Neural progenitor cell (in vitro differentiated cells): ENCODE measurements around the gene HOXC5.

ENCODE experiments used
- EZH2 ChIP-seq: fragments of 200-600 bp; sonication (generic); IDR thresholded peaks from 2 replicates; pipeline ENCODE4 v1.6.1; 2017; ENCODE audit warnings: antibody characterized with exemption, mild to moderate bottlenecking, moderate library complexity
- TF ChIP-seq, protein P1 (sequence below): fragments of 200-600 bp; sonication (generic); IDR thresholded peaks from 2 replicates; pipeline ENCODE4 v1.5.1; 2017; ENCODE audit warnings: antibody characterized with exemption, mild to moderate bottlenecking

DNA sequence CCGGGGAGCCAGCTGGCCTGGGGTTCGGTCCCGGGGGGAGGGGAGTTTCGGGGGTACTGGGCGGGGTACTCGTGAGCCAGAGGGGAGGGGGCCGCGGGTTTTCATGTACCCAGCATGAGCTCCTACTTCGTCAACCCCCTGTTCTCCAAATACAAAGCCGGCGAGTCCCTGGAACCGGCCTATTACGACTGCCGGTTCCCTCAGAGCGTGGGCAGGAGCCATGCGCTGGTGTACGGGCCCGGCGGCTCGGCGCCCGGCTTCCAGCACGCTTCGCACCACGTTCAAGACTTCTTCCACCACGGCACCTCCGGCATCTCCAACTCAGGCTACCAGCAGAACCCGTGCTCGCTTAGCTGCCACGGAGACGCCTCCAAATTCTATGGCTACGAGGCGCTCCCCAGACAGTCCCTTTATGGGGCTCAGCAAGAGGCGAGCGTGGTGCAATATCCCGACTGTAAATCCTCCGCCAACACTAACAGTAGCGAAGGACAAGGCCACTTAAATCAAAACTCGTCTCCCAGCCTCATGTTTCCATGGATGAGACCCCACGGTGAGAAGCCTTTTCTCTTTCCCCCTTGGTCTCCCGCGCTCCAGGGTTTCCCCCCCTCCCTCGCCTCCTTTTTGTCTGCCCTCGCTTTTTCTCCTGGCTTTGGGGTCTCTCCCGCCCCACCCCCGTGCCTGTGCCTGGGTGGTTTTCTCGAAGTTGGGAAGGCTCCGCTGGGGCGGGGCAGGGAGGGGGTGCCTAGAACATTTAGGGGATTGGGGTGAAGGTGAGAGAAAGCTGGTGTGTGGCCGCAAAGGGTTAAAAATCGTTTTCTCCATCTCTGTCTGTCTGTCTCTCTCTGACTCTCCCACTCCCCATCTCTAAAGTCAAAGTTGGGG, 23.4 kb upstream of the HOXC5 start:
- TF ChIP-seq, protein P1, sequence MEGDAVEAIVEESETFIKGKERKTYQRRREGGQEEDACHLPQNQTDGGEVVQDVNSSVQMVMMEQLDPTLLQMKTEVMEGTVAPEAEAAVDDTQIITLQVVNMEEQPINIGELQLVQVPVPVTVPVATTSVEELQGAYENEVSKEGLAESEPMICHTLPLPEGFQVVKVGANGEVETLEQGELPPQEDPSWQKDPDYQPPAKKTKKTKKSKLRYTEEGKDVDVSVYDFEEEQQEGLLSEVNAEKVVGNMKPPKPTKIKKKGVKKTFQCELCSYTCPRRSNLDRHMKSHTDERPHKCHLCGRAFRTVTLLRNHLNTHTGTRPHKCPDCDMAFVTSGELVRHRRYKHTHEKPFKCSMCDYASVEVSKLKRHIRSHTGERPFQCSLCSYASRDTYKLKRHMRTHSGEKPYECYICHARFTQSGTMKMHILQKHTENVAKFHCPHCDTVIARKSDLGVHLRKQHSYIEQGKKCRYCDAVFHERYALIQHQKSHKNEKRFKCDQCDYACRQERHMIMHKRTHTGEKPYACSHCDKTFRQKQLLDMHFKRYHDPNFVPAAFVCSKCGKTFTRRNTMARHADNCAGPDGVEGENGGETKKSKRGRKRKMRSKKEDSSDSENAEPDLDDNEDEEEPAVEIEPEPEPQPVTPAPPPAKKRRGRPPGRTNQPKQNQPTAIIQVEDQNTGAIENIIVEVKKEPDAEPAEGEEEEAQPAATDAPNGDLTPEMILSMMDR = no peak
- peak; percentile 98 for TF ChIP-seq EZH2
